ENCODE results near the gene ANKRD29. TPM values are rescaled to one million over a fixed set of nuclear protein-coding genes. Genes with fewer than 3 reads are reported as not detected.

ANKRD29 gene
- total and polyA plus RNA-seq, 2 donors (not counting 3 experiments of a cell fraction or from before 2014, with no cell fraction given): 0.03 to 2.6 TPM

GRCh38 chr18:23631746-23632145, 31.0 kb downstream of the ANKRD29 start:
- Histone ChIP-seq H3K4me1 (ENCODE audit: control insufficient read depth, extremely low read depth, insufficient read depth, low read length) (peaks cover 12% of the 10 kb centered on the region), H4K20me1 (replicated peaks; ENCODE audit: control insufficient read depth, extremely low read depth, insufficient read depth, low read length) (no peaks in the 10 kb centered on the region), H3K9me3 (replicated peaks; ENCODE audit: control insufficient read depth, insufficient read depth, low read length) (no peaks in the 10 kb centered on the region), H3K79me2 (ENCODE audit: control insufficient read depth, insufficient read depth, low read length) (no peaks in the 10 kb centered on the region), H2AFZ (ENCODE audit: low read depth, low read length) (peak overlapping the region; percentile 30), H3K9me1 (replicated peaks; ENCODE audit: control insufficient read depth, extremely low read depth, insufficient read depth, low read length) (no peaks in the 10 kb centered on the region), H3K27me3 (ENCODE audit: control insufficient read depth in 2 of 2, insufficient read depth in 2 of 2, low read length in 2 of 2) (peaks cover 0 to 4% of the 10 kb centered on the region in 2 experiments), H3K27ac (ENCODE audit: insufficient read depth, low read depth, low read length) (no peak overlapping the region), H3K9ac (replicated peaks; ENCODE audit: extremely low read depth, insufficient read depth, low read length) (no peak overlapping the region), H3K36me3 (ENCODE audit: control insufficient read depth in 2 of 2, extremely low read depth in 1 of 2, insufficient read depth in 2 of 2, low read length in 2 of 2) (no peaks in the 10 kb centered on the region), H3K4me3 (replicated peaks in 1 of 3; ENCODE audit: insufficient read depth in 1 of 3, low read depth in 1 of 3, low read length in 3 of 3) (no peak overlapping the region), H3K4me2 (ENCODE audit: insufficient read depth, low read length) (no peak overlapping the region)
- BruUV-seq (replicated peaks): no TSS peak
- intact Hi-C loops (cut with micrococcal nuclease) (no loop called here), dilution Hi-C loops (cut with MboI; ENCODE audit: extremely low pct_ligation_motif_present, low sequenced_read_pairs) (no loop called here)
- DNase-seq (ENCODE audit: low read depth, low spot score) (no peak), FAIRE-seq (no peak)
- CTCF ChIA-PET: interaction anchor here (1.2 to 2.3 kb wide), 4 partner anchors 10 to 71 kb away, joined by 3 to 8 read pairs (median 6); no protein-coding TSS in a partner anchor
- POLR2A ChIA-PET: no interaction called here
- TF ChIP-seq JUN (IDR thresholded peaks at IDR 0.05; ENCODE audit: borderline replicate concordance, insufficient read depth, insufficient read length, low read depth): no peak
- TF ChIP-seq MYC (IDR thresholded peaks at IDR 0.05; ENCODE audit: low read depth, low read length): no peak
- no peak for TF ChIP-seq EZH2 (IDR thresholded peaks at IDR 0.05; ENCODE audit: borderline replicate concordance, low read depth, low read length, severe bottlenecking)
- no peak for TF ChIP-seq POLR2AphosphoS5 (IDR thresholded peaks at IDR 0.05; ENCODE audit: insufficient read depth, low read depth, low read length)

GRCh38 chr18:23631312-23631711, 31.4 kb downstream of the ANKRD29 start:
- Histone ChIP-seq H3K27ac (ENCODE audit: insufficient read depth, low read depth, low read length) (no peak overlapping the region), H3K4me2 (ENCODE audit: insufficient read depth, low read length) (no peak overlapping the region)
- CTCF ChIA-PET: interaction anchor here (0.7 to 2.3 kb wide), 4 partner anchors 9 to 72 kb away, joined by 3 to 8 read pairs (median 6); no protein-coding TSS in a partner anchor

More at GRCh38 chr18:23631312-23631711, 31.4 kb downstream of the ANKRD29 start:
- Histone ChIP-seq H3K9me3 (replicated peaks; ENCODE audit: control insufficient read depth, insufficient read depth, low read length) (no peaks in the 10 kb centered on the region), H3K36me3 (ENCODE audit: control insufficient read depth in 2 of 2, extremely low read depth in 1 of 2, insufficient read depth in 2 of 2, low read length in 2 of 2) (no peaks in the 10 kb centered on the region), H2AFZ (ENCODE audit: low read depth, low read length) (peak overlapping the region; percentile 30), H3K9ac (replicated peaks; ENCODE audit: extremely low read depth, insufficient read depth, low read length) (no peak overlapping the region), H3K27me3 (ENCODE audit: control insufficient read depth in 2 of 2, insufficient read depth in 2 of 2, low read length in 2 of 2) (peaks cover 0 to 4% of the 10 kb centered on the region in 2 experiments), H3K4me1 (ENCODE audit: control insufficient read depth, extremely low read depth, insufficient read depth, low read length) (peaks cover 16% of the 10 kb centered on the region), H3K4me3 (replicated peaks in 1 of 3; ENCODE audit: insufficient read depth in 1 of 3, low read depth in 1 of 3, low read length in 3 of 3) (no peak overlapping the region), H3K79me2 (ENCODE audit: control insufficient read depth, insufficient read depth, low read length) (no peaks in the 10 kb centered on the region), H4K20me1 (replicated peaks; ENCODE audit: control insufficient read depth, extremely low read depth, insufficient read depth, low read length) (no peaks in the 10 kb centered on the region), H3K9me1 (replicated peaks; ENCODE audit: control insufficient read depth, extremely low read depth, insufficient read depth, low read length) (no peaks in the 10 kb centered on the region)
- no peak for TF ChIP-seq POLR2A (IDR thresholded peaks at IDR 0.05; ENCODE audit: low read depth, low read length)
- TF ChIP-seq MAX (IDR thresholded peaks at IDR 0.05; ENCODE audit: insufficient read depth, insufficient read length): no peak
- no peak for TF ChIP-seq EZH2 (IDR thresholded peaks at IDR 0.05; ENCODE audit: borderline replicate concordance, low read depth, low read length, severe bottlenecking)
- TF ChIP-seq MYC (IDR thresholded peaks at IDR 0.05; ENCODE audit: low read depth, low read length): no peak
- no peak for TF ChIP-seq FOS (IDR thresholded peaks at IDR 0.05; ENCODE audit: borderline replicate concordance, insufficient read depth, low read length)
- no peak for TF ChIP-seq CTCF (IDR thresholded peaks at IDR 0.05; ENCODE audit: extremely low read depth in 1 of 2, insufficient read depth in 1 of 2, low read depth in 1 of 2, low read length in 2 of 2)
- TF ChIP-seq GATA2 (IDR thresholded peaks at IDR 0.05; ENCODE audit: insufficient read depth, insufficient read length, low read depth, low read length): no peak
- no peak for TF ChIP-seq JUN (IDR thresholded peaks at IDR 0.05; ENCODE audit: borderline replicate concordance, insufficient read depth, insufficient read length, low read depth)
- TF ChIP-seq POLR2AphosphoS5 (IDR thresholded peaks at IDR 0.05; ENCODE audit: insufficient read depth, low read depth, low read length): no peak
- FAIRE-seq: no peak
- DNase-seq (ENCODE audit: low read depth, low spot score): no peak
- dilution Hi-C loops (cut with MboI; ENCODE audit: extremely low pct_ligation_motif_present, low sequenced_read_pairs) (no loop called here), intact Hi-C loops (cut with micrococcal nuclease) (no loop called here)
- POLR2A ChIA-PET: no interaction called here
- no TSS peak for BruUV-seq (replicated peaks)
